ENCODE data around the gene NPAS2.

DNA sequence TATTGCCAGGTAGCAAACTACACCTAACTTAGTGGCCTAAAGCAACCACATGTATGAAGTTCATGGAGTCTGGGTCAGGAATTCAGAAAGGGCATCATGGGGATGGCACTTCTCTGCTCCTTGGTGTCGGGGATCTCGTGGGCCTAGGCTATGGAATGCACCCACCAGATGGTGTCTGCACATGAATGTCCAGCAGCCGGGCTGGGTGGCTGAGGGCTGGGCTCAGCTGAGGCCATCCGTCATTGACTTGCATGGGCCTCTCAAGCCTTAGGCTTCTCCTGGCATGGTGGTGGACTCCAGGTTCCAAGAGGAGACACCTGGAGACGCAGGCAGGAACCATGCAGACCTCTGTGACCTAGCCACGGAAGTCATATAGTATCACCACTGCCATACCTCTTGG, 156.1 kb downstream of the NPAS2 start:
- no peak for TF ChIP-seq EZH2 (IDR thresholded peaks at IDR 0.05; ENCODE audit: borderline replicate concordance, low read depth, low read length, severe bottlenecking)
- TF ChIP-seq POLR2AphosphoS5 (IDR thresholded peaks at IDR 0.05; ENCODE audit: insufficient read depth, low read depth, low read length) = no peak
